ENCODE results near the gene PRCD.
A peak's percentile ranks its signal among the peaks of the same experiment; 100 is the strongest.
"Not testable (repeated sequence)": the region's sequence is repeated elsewhere in the genome, so short reads cannot be mapped to it uniquely, and the experiment has no call there.

PRCD gene

GRCh38 chr17:76561332-76561731 is 21.5 kb downstream of the PRCD start:
- no peak overlapping the region for H3K27ac Mint-ChIP-seq
- H3K9me3 Mint-ChIP-seq (ENCODE audit: low read depth) = no peaks in the 10 kb centered on the region
- H3K27me3 Mint-ChIP-seq = no peaks in the 10 kb centered on the region
- H3K4me1 Mint-ChIP-seq (ENCODE audit: low read depth) = peaks cover 75% of the 10 kb centered on the region
- H3K4me3 Mint-ChIP-seq = peak overlapping the region; percentile 100
- peaks cover 30% of the 10 kb centered on the region for H3K36me3 Mint-ChIP-seq

- H3K27me3 Mint-ChIP-seq = no peaks in the 10 kb centered on the region
- H3K4me3 Mint-ChIP-seq = peak overlapping the region; percentile 100
- peaks cover 30% of the 10 kb centered on the region for H3K36me3 Mint-ChIP-seq
- no peaks in the 10 kb centered on the region for H3K9me3 Mint-ChIP-seq (ENCODE audit: low read depth)
- H3K27ac Mint-ChIP-seq = peak overlapping the region; percentile 41
- peaks cover 74% of the 10 kb centered on the region for H3K4me1 Mint-ChIP-seq (ENCODE audit: low read depth)
Measured at GRCh38 chr17:76561799-76562268, 22.0 kb downstream of the PRCD start.

DNA sequence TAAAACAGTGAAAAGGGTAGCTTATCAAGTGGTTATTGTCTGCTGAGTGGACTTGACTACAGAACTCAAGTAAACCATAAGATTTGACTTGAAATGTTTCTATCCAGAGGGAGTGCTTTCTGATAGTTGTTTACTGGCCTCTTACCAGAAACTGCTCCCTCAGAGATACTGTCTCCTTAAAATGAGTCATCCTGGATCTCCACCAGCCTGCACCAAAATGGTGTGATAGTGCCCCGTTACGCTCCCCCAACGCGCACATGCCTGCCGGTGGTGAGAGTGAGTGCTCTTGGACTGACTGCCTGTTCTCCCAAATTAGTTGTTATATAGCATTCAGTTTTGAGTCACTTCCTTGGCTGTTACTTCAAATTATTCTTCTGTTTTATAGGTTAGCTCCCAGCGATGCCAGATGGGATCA is 22.9 kb downstream of the PRCD start:
- H3K36me3 Mint-ChIP-seq = peaks cover 32% of the 10 kb centered on the region
- H3K27me3 Mint-ChIP-seq = no peaks in the 10 kb centered on the region
- peak overlapping the region; percentile 16 for H3K27ac Mint-ChIP-seq
- H3K4me1 Mint-ChIP-seq (ENCODE audit: low read depth) = peaks cover 75% of the 10 kb centered on the region
- H3K4me3 Mint-ChIP-seq = peak overlapping the region; percentile 77
- no peaks in the 10 kb centered on the region for H3K9me3 Mint-ChIP-seq (ENCODE audit: low read depth)

DNA sequence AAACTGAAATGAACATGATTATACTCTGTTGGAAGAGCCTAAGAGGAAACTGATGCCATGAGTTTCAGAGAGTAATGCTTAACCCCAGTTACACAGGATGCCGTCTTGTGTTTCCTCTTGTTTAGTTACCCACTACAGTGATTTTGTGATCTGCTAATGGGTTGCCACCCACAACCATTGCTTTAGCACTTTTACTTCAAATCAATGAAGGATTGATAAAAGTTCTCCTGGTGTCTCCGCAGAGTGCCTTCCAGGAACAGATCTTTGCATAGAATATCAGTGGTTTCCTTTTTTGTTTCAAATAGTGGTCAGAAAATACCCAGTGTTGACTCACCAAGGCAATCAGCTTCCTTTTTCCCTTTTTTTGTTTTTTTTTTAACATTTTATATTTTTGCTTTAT is 23.5 kb downstream of the PRCD start:
- Mint-ChIP-seq H3K4me3 (peak overlapping the region; percentile 77), H3K36me3 (peaks cover 32% of the 10 kb centered on the region), H3K27ac (peak overlapping the region; percentile 16), H3K4me1 (ENCODE audit: low read depth) (peaks cover 81% of the 10 kb centered on the region)
- not testable (repeated sequence) for H3K27me3 Mint-ChIP-seq; H3K9me3 Mint-ChIP-seq (ENCODE audit: low read depth)

- H3K27me3 Mint-ChIP-seq; H3K9me3 Mint-ChIP-seq (ENCODE audit: low read depth): not testable (repeated sequence)
- H3K27ac Mint-ChIP-seq = peak overlapping the region; percentile 76
- H3K4me1 Mint-ChIP-seq (ENCODE audit: low read depth) = peaks cover 70% of the 10 kb centered on the region
- peaks cover 22% of the 10 kb centered on the region for H3K36me3 Mint-ChIP-seq
- H3K4me3 Mint-ChIP-seq = peak overlapping the region; percentile 70
Measured at GRCh38 chr17:76564991-76565727, 25.3 kb downstream of the PRCD start.

GRCh38 chr17:76565728-76566612 is 26.1 kb downstream of the PRCD start:
- peak overlapping the region; percentile 76 for H3K27ac Mint-ChIP-seq
- H3K4me1 Mint-ChIP-seq (ENCODE audit: low read depth) = peaks cover 62% of the 10 kb centered on the region
- peak overlapping the region; percentile 70 for H3K4me3 Mint-ChIP-seq
- H3K27me3 Mint-ChIP-seq = no peaks in the 10 kb centered on the region
- no peaks in the 10 kb centered on the region for H3K9me3 Mint-ChIP-seq (ENCODE audit: low read depth)
- H3K36me3 Mint-ChIP-seq = peaks cover 22% of the 10 kb centered on the region

GRCh38 chr17:76566613-76566943 is 26.7 kb downstream of the PRCD start:
- H3K4me1 Mint-ChIP-seq (ENCODE audit: low read depth) = peaks cover 56% of the 10 kb centered on the region
- peak overlapping the region; percentile 22 for H3K27ac Mint-ChIP-seq
- H3K36me3 Mint-ChIP-seq = peaks cover 22% of the 10 kb centered on the region
- no peak overlapping the region for H3K4me3 Mint-ChIP-seq
- no peaks in the 10 kb centered on the region for H3K9me3 Mint-ChIP-seq (ENCODE audit: low read depth)
- H3K27me3 Mint-ChIP-seq = no peaks in the 10 kb centered on the region

- Mint-ChIP-seq H3K27ac (no peak overlapping the region), H3K9me3 (ENCODE audit: low read depth) (no peaks in the 10 kb centered on the region), H3K4me3 (no peak overlapping the region), H3K27me3 (no peaks in the 10 kb centered on the region), H3K36me3 (peaks cover 19% of the 10 kb centered on the region), H3K4me1 (ENCODE audit: low read depth) (peaks cover 51% of the 10 kb centered on the region)
Measured at GRCh38 chr17:76566988-76567431, 27.2 kb downstream of the PRCD start.

DNA sequence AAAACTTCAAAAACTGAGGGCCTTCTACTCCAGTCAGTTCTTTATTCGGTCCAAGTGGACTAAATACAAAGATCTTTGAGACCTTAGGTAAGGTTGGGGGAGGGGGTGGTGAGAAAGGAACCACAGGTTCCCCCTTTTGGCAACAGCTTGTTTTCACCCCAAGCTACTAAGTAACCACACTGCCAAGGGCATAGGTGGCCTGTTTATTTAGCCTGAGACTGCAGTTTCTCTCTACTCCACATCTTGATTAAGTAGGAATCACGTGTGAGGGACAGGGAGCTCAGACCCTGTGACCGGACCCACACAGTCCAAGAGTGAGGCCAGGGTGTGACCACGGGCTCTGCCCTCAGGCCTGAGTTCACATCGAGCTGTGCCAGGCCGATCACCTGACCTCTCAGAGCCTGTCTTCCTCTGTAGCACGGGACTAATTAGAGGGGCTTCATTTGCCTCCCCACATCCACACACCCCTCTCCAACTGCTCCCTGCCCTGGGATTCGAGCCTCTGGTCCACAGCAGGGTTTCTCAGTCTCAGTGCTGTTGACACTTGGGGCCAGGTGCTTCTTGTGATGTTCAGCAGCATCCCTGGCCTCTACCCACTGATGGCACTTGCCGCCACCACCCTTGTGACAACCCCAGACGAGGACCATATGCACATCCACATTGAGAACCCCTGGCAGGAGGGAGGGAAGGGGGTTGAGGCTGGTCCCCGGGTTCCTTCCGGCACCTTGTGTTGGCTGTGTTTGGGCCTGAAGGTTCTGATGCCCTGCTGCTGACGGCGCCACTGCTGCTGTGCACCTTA is 28.0 kb downstream of the PRCD start:
- Mint-ChIP-seq H3K36me3 (peaks cover 17% of the 10 kb centered on the region), H3K9me3 (ENCODE audit: low read depth) (no peaks in the 10 kb centered on the region), H3K27ac (peak overlapping the region; percentile 66), H3K4me3 (peak overlapping the region; percentile 7), H3K4me1 (ENCODE audit: low read depth) (peaks cover 47% of the 10 kb centered on the region), H3K27me3 (no peaks in the 10 kb centered on the region)

- Mint-ChIP-seq H3K4me3 (peak overlapping the region; percentile 7), H3K4me1 (ENCODE audit: low read depth) (peaks cover 40% of the 10 kb centered on the region), H3K27me3 (no peaks in the 10 kb centered on the region), H3K36me3 (peaks cover 13% of the 10 kb centered on the region), H3K9me3 (ENCODE audit: low read depth) (no peaks in the 10 kb centered on the region), H3K27ac (no peak overlapping the region)
Measured at GRCh38 chr17:76568811-76569221, 29.0 kb downstream of the PRCD start.

GRCh38 chr17:76569607-76570279 is 29.9 kb downstream of the PRCD start:
- H3K4me1 Mint-ChIP-seq (ENCODE audit: low read depth) = peaks cover 37% of the 10 kb centered on the region
- H3K4me3 Mint-ChIP-seq = no peak overlapping the region
- H3K36me3 Mint-ChIP-seq = peaks cover 13% of the 10 kb centered on the region
- H3K9me3 Mint-ChIP-seq (ENCODE audit: low read depth) = no peaks in the 10 kb centered on the region
- H3K27ac Mint-ChIP-seq = no peak overlapping the region
- H3K27me3 Mint-ChIP-seq = no peaks in the 10 kb centered on the region

GRCh38 chr17:76570457-76570856 is 30.6 kb downstream of the PRCD start:
- H3K27me3 Mint-ChIP-seq = no peaks in the 10 kb centered on the region
- H3K9me3 Mint-ChIP-seq (ENCODE audit: low read depth) = no peaks in the 10 kb centered on the region
- peaks cover 9% of the 10 kb centered on the region for H3K36me3 Mint-ChIP-seq
- no peak overlapping the region for H3K27ac Mint-ChIP-seq
- H3K4me3 Mint-ChIP-seq = no peak overlapping the region
- H3K4me1 Mint-ChIP-seq (ENCODE audit: low read depth) = peaks cover 31% of the 10 kb centered on the region

DNA sequence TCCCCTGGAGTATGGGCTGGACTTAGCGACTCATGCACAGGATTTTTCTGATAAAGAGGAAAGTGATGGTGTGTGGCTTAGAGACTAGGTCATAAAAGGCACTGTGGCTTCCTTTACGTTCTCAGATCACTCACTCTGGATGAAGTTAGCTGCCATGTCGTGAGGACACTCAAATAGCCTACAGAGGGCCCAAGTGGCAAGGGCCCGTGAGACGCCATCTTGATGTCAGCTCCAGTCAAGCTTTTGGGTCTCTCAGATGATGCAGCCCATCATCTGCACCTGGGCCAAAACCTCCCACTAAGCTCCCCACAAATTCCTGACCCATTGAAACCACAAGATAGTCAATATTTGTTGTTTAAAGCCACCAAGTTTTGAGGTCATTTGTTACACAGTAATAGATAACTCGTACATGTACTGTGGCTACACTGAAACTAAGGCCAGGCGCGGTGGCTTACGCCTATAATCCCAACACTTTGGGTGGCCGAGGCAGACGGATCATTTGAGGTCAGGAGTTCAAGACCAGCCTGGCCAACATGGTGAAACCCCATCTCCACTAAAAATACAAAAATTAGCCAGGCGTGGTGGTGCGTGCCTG is 31.1 kb downstream of the PRCD start:
- H3K9me3 Mint-ChIP-seq (ENCODE audit: low read depth) = no peaks in the 10 kb centered on the region
- no peak overlapping the region for H3K4me3 Mint-ChIP-seq
- H3K4me1 Mint-ChIP-seq (ENCODE audit: low read depth) = peaks cover 26% of the 10 kb centered on the region
- H3K27ac Mint-ChIP-seq = no peak overlapping the region
- H3K27me3 Mint-ChIP-seq = no peaks in the 10 kb centered on the region
- peaks cover 6% of the 10 kb centered on the region for H3K36me3 Mint-ChIP-seq
